ENCODE data around the gene KLHL22. TPM values are rescaled to one million over a fixed set of nuclear protein-coding genes. Genes with fewer than 3 reads are reported as not detected.

The KLHL22 gene
- total RNA-seq, 4 donors from 2014 or later = 38.0 to 76.9 (median 61.0) TPM

DNA sequence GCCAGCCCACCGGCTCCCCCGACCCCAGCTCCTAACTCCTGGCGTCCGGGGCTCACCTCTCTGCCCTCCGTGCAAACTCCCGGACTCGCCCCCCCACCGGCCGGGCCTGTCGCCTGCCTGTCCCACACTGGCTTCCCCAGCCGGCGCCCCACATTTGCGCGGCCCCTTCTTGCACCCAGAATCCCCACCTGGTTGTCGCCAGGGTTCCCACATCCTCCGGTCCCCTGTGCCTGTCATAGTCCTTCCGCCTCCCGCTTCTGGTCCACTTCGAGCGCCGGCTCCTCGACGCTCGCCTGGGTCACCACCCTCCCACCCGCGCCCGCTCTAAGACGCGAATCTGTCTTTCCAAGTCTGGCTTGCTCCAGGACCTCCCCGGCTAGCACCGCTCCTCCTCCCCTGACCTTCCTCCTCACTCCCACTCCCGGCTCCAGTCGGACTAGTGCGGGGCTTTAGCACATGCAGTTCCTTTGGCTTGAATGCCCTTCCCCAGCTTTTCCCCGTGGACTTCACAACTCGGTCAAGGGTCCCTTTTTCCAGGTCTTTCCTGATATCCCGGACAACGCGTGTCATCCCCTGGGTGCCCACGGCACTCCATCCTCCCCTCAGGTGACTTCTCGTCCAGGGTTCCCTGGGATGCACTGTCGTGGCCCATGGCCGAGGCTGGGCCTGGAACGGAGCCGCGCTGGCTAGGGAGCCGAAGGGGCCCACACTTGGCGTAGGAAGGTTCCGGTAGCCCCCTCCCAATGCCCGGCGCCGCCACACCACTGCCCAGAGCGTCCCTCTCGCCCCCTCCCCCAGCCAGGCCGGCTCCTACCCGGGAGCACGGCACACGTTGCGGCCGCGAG is 58.6 kb downstream of the KLHL22 start:
- peak in 1 of 2 donors; percentile 30 for DNase-seq
- Histone ChIP-seq H3K27ac (peak overlapping the region; percentile 19 to 58 (median 33)), H3K9me3 (no peaks in the 10 kb centered on the region), H3K4me3 (replicated peaks in 1 of 3) (peak overlapping the region; percentile 47 to 53 (median 52)), H3K4me1 (peaks cover 29 to 48% of the 10 kb centered on the region in 2 donors), H3K36me3 (peaks cover 0 to 2% of the 10 kb centered on the region in 2 donors), H3K27me3 (no peaks in the 10 kb centered on the region)
- TF ChIP-seq, protein P1, sequence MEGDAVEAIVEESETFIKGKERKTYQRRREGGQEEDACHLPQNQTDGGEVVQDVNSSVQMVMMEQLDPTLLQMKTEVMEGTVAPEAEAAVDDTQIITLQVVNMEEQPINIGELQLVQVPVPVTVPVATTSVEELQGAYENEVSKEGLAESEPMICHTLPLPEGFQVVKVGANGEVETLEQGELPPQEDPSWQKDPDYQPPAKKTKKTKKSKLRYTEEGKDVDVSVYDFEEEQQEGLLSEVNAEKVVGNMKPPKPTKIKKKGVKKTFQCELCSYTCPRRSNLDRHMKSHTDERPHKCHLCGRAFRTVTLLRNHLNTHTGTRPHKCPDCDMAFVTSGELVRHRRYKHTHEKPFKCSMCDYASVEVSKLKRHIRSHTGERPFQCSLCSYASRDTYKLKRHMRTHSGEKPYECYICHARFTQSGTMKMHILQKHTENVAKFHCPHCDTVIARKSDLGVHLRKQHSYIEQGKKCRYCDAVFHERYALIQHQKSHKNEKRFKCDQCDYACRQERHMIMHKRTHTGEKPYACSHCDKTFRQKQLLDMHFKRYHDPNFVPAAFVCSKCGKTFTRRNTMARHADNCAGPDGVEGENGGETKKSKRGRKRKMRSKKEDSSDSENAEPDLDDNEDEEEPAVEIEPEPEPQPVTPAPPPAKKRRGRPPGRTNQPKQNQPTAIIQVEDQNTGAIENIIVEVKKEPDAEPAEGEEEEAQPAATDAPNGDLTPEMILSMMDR (IDR thresholded peaks at IDR 0.05) = no peak
- no peak for TF ChIP-seq POLR2A (IDR thresholded peaks at IDR 0.05)
- intact Hi-C loops (cut with DNase I) = no loop called here
- WGBS, 2 donors = 2 to 3% methylated on average over 42 to 46 of the region's 61 CpGs

GRCh38 chr22:20436307-20436767 is 59.3 kb downstream of the KLHL22 start:
- H3K4me1 ChIP-seq = peaks cover 32 to 55% of the 10 kb centered on the region in 2 donors
- DNase-seq = peak; percentile 54 to 57

DNA sequence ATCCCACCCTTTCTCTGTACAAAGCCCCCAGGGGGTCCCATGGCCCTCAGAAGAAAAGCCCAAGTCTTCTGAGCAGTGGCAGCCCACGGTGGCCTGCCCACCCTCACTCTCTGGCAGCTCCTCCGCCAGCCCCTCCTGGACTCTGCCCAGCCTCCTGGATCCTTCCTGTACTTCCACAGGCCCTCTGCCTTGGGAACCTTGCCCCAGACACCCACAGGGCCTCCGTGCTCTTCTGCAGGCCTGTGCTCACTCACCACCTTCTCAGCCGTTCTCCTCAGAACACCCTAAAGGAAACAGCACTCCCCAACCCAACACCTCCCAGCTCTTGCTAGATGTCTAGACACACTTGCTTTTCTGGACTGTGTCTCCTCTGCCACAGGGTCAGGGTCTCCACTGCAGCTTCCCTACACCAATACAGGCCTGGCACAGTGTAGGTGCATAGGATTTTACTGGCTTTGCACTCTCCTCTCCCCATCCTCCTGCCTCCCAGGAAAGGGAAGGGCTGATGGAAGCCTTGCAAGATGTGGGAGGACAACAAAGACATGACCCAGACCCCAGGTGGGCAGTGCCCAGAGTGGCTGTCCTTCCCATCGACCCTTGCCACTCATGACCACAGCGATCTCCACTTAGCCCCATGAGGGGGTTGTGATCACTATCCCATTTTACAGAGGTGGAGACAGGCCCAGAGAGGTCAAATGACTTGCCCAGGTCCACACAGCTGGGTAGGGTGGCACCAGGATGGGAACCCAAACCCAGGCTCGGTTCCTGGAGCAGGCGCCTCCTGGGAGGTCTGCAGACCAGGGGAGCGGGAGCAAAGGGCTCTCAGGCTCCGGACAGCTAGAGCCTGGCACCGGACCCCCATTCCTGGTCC is 59.9 kb downstream of the KLHL22 start:
- H3K27ac ChIP-seq = peak overlapping the region in 1 of 3 donors; percentile 26
- no peaks in the 10 kb centered on the region for H3K36me3 ChIP-seq
- no peaks in the 10 kb centered on the region for H3K9me3 ChIP-seq
- no peak for DNase-seq
- TF ChIP-seq, protein P1 (IDR thresholded peaks at IDR 0.05) = no peak
- no peak for TF ChIP-seq POLR2A (IDR thresholded peaks at IDR 0.05)
- H3K4me1 ChIP-seq = peaks cover 38 to 56% of the 10 kb centered on the region in 2 donors
- H3K4me3 ChIP-seq (replicated peaks in 1 of 3) = peak overlapping the region in 1 of 3 donors; percentile 52
- WGBS, 2 donors = 67 to 78% methylated on average over 10 of the region's 11 CpGs
- intact Hi-C loops (cut with DNase I) = no loop called here
- H3K27me3 ChIP-seq = no peaks in the 10 kb centered on the region

More at GRCh38 chr22:20436307-20436767, 59.3 kb downstream of the KLHL22 start:
- whole genome bisulfite sequencing, 2 donors = 8 to 10% methylated on average over 2 of the region's 56 CpGs
- H3K36me3 ChIP-seq = no peaks in the 10 kb centered on the region
- no peaks in the 10 kb centered on the region for H3K27me3 ChIP-seq
- no peaks in the 10 kb centered on the region for H3K9me3 ChIP-seq
- intact Hi-C loops (cut with DNase I) = no loop called here
- peak overlapping the region in 2 of 3 donors; percentile 23 to 52 for H3K4me3 ChIP-seq (replicated peaks in 1 of 3)
- H3K27ac ChIP-seq = peak overlapping the region in 2 of 3 donors; percentile 19 to 26
- TF ChIP-seq POLR2A (IDR thresholded peaks at IDR 0.05) = no peak
- TF ChIP-seq, protein P1 (IDR thresholded peaks at IDR 0.05) = no peak

- no peak overlapping the region for H3K4me3 ChIP-seq (replicated peaks in 1 of 3)
- H3K4me1 ChIP-seq = peaks cover 43 to 62% of the 10 kb centered on the region in 2 donors
- no peak for TF ChIP-seq POLR2A (IDR thresholded peaks at IDR 0.05)
- TF ChIP-seq, protein P1 (IDR thresholded peaks at IDR 0.05) = no peak
- no peaks in the 10 kb centered on the region for H3K9me3 ChIP-seq
- WGBS, 2 donors = 90 to 96% methylated on average over 3 of the region's 3 CpGs
- no peaks in the 10 kb centered on the region for H3K36me3 ChIP-seq
- H3K27ac ChIP-seq = no peak overlapping the region
- no peaks in the 10 kb centered on the region for H3K27me3 ChIP-seq
- intact Hi-C loops (cut with DNase I) = no loop called here
- no peak for DNase-seq
Observed at GRCh38 chr22:20434773-20435172, 60.8 kb downstream of the KLHL22 start.
